Osteoblast (primary cell): ENCODE results near the gene SLC6A6. TPM values are rescaled to one million over a fixed set of nuclear protein-coding genes. Genes with fewer than 3 reads are reported as not detected.

Experiments used
- DNase-seq: peaks from one replicate; pipeline ENCODE4 v3.0.0; 2011; ENCODE audit warnings: low spot score, mixed read lengths; ENCODE audit not compliant: insufficient read length; ENCODE audit errors: missing footprints
- H2AFZ ChIP-seq: 2 replicates; pipeline ENCODE4 v1.6.0; 2011; ENCODE audit warnings: mild to moderate bottlenecking, low read length
- H3K27ac ChIP-seq: 2 replicates; pipeline ENCODE4 v1.5.1; 2011; ENCODE audit warnings: mild to moderate bottlenecking, low read depth, low read length, moderate library complexity
- H3K27me3 ChIP-seq: 2 replicates; pipeline ENCODE4 v1.6.0; 2012; ENCODE audit warnings: mild to moderate bottlenecking, control low read depth, inconsistent platforms, low read length, moderate library complexity; ENCODE audit not compliant: insufficient read depth
- H3K36me3 ChIP-seq: 2 replicates; pipeline ENCODE4 v1.5.1; 2011; ENCODE audit warnings: mild to moderate bottlenecking, low read length, control low read depth, moderate library complexity; ENCODE audit not compliant: insufficient read depth
- H3K4me1 ChIP-seq: 2 replicates; pipeline ENCODE4 v1.5.1; 2011; ENCODE audit warnings: mild to moderate bottlenecking, low read length, control low read depth, moderate library complexity; ENCODE audit not compliant: insufficient read depth
- H3K4me2 ChIP-seq: 2 replicates; pipeline ENCODE4 v1.6.0; 2011; ENCODE audit warnings: mild to moderate bottlenecking, low read length; ENCODE audit not compliant: insufficient read depth
- H3K4me3 ChIP-seq: fragments of 200-600 bp; sonication (generic); 3 replicates; pipeline ENCODE4 v1.5.1; 2012; ENCODE audit warnings: mild to moderate bottlenecking, low read length, inconsistent platforms; ENCODE audit not compliant: insufficient read depth
- H3K79me2 ChIP-seq: 2 replicates; pipeline ENCODE4 v1.6.0; 2012; ENCODE audit warnings: mild to moderate bottlenecking, low read length, control low read depth, inconsistent platforms; ENCODE audit not compliant: insufficient read depth
- H3K9me3 ChIP-seq: 2 replicates; pipeline ENCODE4 v1.5.1; 2011; ENCODE audit warnings: low read depth, low read length, control low read depth
- H4K20me1 ChIP-seq: 2 replicates; pipeline ENCODE4 v1.6.0; 2012; ENCODE audit warnings: mild to moderate bottlenecking, low read length, control low read depth; ENCODE audit not compliant: insufficient read depth
- total RNA-seq: library from RNA; depleted of rRNA; stranded (reverse); fragments of >200 nt; gene quantifications from 2 replicates; pipeline ENCODE4 v1.2.3, GENCODE V29; 2012
- TF ChIP-seq, protein P1 (sequence below): IDR thresholded peaks from 2 replicates; pipeline ENCODE4 v1.5.1; 2011; ENCODE audit warnings: mild to moderate bottlenecking, low read depth, low read length, moderate library complexity; ENCODE audit errors: extremely low read depth

Gene SLC6A6
- total RNA-seq, 1 donor = 86.5 TPM

DNA sequence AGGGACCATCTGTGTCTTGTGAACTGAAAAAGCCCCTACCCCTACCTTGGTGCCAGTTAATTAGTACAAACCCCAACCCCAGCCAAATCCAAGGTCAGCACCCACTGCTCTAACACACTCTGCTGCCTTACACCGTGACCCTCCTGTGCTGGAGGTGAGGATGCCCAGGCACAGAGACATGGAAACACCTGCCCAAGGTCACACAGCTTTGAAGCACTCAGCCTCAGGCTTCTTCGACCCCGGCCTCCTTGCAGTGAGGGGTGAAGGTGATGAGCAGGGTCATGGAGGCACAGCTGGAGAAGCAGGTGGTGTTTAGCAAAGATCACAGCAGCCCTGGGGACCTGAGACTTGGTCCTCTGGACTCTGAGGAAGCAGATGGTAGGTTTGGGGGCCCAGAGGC is 39.0 kb upstream of the SLC6A6 start:
- H3K9me3 ChIP-seq = no peaks in the 10 kb centered on the region
- no peak overlapping the region for H3K4me2 ChIP-seq
- TF ChIP-seq, protein P1, sequence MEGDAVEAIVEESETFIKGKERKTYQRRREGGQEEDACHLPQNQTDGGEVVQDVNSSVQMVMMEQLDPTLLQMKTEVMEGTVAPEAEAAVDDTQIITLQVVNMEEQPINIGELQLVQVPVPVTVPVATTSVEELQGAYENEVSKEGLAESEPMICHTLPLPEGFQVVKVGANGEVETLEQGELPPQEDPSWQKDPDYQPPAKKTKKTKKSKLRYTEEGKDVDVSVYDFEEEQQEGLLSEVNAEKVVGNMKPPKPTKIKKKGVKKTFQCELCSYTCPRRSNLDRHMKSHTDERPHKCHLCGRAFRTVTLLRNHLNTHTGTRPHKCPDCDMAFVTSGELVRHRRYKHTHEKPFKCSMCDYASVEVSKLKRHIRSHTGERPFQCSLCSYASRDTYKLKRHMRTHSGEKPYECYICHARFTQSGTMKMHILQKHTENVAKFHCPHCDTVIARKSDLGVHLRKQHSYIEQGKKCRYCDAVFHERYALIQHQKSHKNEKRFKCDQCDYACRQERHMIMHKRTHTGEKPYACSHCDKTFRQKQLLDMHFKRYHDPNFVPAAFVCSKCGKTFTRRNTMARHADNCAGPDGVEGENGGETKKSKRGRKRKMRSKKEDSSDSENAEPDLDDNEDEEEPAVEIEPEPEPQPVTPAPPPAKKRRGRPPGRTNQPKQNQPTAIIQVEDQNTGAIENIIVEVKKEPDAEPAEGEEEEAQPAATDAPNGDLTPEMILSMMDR = no peak
- no peak overlapping the region for H3K27ac ChIP-seq
- no peak overlapping the region for H2AFZ ChIP-seq
- H3K27me3 ChIP-seq = peaks cover 32% of the 10 kb centered on the region
- no peak for DNase-seq
- no peaks in the 10 kb centered on the region for H3K4me1 ChIP-seq
- no peaks in the 10 kb centered on the region for H4K20me1 ChIP-seq
- no peak overlapping the region for H3K4me3 ChIP-seq
- no peaks in the 10 kb centered on the region for H3K79me2 ChIP-seq
- H3K36me3 ChIP-seq = no peaks in the 10 kb centered on the region

DNA sequence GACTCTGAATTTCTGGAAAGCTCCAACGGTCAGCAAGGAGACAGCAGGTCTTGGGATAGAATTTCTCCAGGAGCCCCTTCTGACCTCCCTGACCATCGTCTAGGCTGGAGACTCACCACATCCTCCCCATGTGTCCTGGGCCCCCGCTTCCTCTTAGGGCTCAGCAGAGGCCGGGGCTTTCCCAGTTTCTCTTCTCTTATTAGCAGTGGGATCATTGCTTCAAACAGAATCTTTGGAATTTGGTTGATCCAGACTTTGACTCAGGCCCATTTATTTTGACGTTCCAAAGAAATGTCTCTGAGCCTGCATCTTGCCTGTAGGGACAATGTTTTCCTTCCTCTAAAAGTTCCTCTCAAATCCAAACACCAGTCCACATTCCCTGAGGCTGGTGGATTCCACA is 38.4 kb upstream of the SLC6A6 start:
- no peaks in the 10 kb centered on the region for H3K36me3 ChIP-seq
- no peaks in the 10 kb centered on the region for H3K4me1 ChIP-seq
- peak overlapping the region; percentile 21 for H3K4me2 ChIP-seq
- TF ChIP-seq, protein P1 = no peak
- H4K20me1 ChIP-seq = no peaks in the 10 kb centered on the region
- no peaks in the 10 kb centered on the region for H3K9me3 ChIP-seq
- no peaks in the 10 kb centered on the region for H3K79me2 ChIP-seq
- H2AFZ ChIP-seq = no peak overlapping the region
- H3K27ac ChIP-seq = no peak overlapping the region
- H3K4me3 ChIP-seq = no peak overlapping the region
- peaks cover 28% of the 10 kb centered on the region for H3K27me3 ChIP-seq
- no peak for DNase-seq

DNA sequence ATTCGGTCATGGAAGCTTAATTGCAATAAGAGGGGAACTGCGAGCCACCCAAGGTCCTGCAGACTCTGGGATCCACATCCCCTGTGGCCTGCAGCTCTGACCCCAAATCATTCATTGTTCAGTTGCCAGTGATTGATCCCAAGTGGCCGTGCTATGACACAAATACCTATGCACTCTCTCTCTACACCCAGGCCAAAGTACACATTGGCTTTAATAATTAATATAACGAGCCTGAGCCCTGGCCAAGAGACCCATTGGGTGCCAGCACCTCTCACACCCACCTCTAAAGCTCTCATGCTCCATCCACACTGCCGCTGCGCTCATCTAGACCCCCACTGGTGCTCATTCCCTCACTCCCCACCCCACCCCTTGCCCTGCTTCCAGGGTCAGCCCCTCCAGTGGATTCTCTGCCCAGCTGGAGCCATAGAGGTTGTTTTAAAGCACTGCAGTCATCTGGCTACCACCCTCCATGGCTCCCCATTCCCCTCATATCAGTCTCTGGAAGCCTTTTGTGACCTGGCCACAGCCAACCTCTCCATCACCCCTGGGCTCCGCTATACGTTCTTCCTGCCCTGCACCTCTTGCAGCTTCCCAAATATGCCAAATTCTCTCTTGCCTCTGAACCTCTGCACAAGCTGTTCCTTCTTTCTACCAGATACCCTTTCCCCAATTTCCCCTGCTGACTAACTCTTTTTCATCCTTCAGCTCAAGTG is 37.7 kb upstream of the SLC6A6 start:
- no peak for DNase-seq
- Histone ChIP-seq H3K27ac (no peak overlapping the region), H3K36me3 (no peaks in the 10 kb centered on the region), H3K4me1 (no peaks in the 10 kb centered on the region), H3K9me3 (no peaks in the 10 kb centered on the region), H3K4me3 (no peak overlapping the region), H2AFZ (no peak overlapping the region), H3K79me2 (no peaks in the 10 kb centered on the region), H4K20me1 (no peaks in the 10 kb centered on the region), H3K27me3 (peaks cover 21% of the 10 kb centered on the region), H3K4me2 (no peak overlapping the region)
- TF ChIP-seq, protein P1 = no peak

DNA sequence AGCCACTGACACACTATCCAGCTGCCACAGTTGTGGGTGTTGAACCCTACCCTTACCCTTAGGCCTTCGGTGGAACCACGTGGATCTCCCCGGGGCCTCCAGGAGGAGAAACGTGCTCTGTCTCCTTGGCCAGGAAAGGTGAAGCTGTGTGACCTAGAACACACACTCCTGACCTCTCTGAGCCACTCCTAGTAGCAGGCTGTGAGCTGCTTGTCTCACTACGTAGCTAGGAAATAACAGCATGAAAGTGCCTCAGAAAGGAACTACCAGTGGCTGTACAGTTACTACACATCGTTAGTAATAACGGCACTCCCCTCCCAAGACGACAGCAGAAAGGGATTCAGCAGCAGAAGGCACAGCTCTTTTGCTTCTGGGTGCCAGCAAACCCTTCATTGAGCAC is 36.2 kb upstream of the SLC6A6 start:
- TF ChIP-seq, protein P1 = no peak
- H3K4me3 ChIP-seq = no peak overlapping the region
- H2AFZ ChIP-seq = no peak overlapping the region
- no peaks in the 10 kb centered on the region for H4K20me1 ChIP-seq
- peaks cover 12% of the 10 kb centered on the region for H3K27me3 ChIP-seq
- H3K79me2 ChIP-seq = no peaks in the 10 kb centered on the region
- no peaks in the 10 kb centered on the region for H3K9me3 ChIP-seq
- peaks cover under 1% of the 10 kb centered on the region for H3K4me1 ChIP-seq
- no peak overlapping the region for H3K27ac ChIP-seq
- no peak for DNase-seq
- no peak overlapping the region for H3K4me2 ChIP-seq
- no peaks in the 10 kb centered on the region for H3K36me3 ChIP-seq
